NCI-H146 treated with DMSO at 0.1 percent for 48 hours (cell line): Measurements from ENCODE around the gene NR2F1.

Experiments
- DNase-seq: peaks from one replicate; lab custom pipeline; 2025; ENCODE audit not compliant: unreplicated experiment; lab: John Stamatoyannopoulos, UW

The NR2F1 gene

DNA sequence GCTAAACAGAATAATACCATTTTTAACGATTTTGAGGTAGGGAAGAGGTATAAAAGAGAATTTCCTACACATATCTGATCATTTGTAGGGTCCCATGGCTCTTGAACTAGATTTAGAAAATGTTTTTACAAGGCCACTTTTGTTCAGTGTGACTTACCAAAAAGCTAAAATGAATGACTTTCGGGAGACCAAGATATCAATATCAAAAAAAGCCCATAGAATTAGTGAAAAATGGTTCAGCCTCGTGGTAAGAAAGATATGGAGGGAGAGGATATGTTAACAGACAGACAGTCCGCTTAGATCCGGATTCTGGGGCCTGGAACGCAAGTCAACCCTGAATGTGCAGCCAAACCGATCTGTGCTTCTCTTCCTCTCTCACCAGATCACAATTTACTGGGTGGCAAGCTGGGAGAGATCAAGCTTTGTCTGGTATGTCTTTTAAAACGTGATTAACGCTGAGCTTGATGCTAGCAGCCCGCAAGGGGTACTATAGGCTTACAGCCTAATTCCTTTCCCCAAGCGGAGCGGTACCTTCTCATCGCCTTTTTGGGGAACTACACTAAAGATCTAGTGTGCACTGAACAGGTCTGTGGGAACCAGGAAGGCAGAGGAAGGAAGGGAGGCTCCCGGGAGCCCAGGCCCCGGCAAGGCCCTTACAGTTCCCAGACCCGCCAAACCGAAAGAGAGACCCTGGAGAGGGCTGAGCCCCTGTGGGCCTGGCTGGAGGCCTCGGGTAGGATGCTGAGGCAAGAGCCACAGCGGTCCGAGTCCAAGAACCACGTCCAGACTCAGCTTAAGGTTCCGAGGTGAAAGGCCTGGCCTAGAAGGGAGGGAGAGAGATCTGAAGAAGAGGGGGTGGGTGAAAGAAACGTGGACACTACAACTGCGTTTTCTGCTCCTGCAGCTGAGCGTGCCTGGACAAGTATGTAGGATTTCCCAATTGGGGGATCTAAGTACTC lies 4.9 kb upstream of the NR2F1 start:
- no peak for DNase-seq

GRCh38 chr5:93578813-93579691 lies 4.0 kb upstream of the NR2F1 start:
- no peak for DNase-seq

DNA sequence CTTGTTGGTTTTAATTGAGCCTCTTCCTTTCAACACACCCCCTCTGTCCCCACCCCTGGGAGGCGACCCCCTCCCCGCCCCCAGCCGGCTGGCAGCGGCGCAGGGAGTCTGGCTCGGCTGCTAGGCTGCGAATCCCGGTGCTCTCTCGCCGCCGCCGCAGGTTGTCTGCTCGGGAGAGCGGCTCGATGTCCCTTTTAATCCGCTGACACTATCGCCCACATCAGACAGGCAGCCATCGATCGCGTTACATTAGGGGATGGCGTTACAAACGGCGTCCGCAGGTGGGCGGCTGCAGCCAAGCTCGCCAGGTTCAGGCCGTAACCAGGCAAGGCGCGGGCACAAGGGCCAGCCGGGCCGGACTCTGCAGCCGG lies 3.3 kb upstream of the NR2F1 start:
- DNase-seq: no peak

DNA sequence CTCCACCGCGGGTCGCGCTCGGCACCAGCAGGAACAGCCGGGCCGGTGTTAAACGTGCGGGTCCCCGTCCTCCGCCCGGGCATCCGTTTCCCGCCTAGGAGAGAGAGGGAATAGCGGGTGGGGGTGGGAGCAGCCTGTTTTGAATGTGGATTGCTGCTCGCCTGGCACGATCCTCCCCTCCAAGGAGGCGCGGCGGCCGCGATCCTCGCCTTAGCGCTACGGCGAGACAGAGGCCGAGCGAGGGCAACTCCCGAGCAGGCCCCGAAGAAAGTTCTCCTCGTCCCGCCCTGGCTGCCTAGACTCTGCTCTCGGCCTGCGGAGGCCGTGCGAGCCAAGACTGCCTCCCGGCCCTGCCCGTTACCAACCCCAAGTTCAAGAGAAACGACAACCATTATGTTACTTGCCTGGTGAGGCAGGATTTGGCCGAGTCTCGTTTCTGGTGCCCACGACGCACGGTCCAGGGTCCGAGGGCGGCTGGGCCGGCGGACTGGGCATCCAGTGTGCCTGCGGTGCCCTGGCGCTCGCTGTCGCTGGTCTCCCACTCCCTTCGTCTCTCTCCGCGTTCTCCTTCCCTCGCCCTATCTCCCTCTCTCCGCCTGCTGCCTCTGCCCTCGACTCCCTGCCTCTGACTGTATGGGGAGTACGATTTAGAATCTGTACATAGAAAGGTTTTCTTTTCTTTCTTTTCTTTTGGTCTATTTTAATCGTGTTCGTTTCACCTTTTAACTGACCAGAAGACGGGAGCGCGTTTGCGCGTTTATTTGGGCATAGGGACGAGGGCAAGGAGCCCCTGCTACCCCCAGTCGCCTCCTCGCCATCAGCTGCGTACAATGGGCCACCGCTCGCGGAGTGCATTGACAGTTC lies 2.7 kb upstream of the NR2F1 start:
- no peak for DNase-seq

DNA sequence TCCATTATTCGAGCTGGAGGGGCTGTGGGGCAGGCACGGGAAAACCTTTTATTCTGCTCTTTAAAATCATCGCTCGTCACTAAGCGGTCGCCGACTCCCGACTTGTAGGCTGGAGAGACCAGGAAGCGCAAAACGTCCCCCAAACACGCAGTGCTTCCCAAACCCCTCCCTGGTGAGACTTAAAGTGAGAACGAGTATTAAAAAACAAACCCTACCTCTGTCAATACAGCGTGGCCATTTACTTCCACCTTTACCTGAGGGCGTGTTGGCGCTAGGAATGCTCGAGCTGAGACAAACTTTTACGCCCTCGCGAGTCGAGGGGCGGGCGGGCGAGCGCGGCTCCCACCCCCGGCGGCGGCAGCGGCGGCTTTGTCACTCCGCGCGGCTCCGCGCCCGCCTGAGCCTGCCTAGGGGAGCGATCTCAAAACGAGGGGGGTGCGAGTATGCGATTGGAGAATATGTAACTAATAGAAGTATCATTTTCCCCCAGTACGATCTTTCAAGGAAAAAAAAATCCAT lies 2.0 kb upstream of the NR2F1 start, which contains the start of gene NR2F1-AS1:
NR2F1-AS1 (minus strand) TSS at position 293 of the 519 bp plus-strand sequence.
- DNase-seq: no peak

GRCh38 chr5:93582167-93582462 lies 907 bp upstream of the NR2F1 start:
- DNase-seq: no peak

- no peak for DNase-seq
These were observed 381 bp downstream of the NR2F1 start for GRCh38 chr5:93583439-93583767.

- no peak for DNase-seq
These were observed 960 bp downstream of the NR2F1 start for GRCh38 chr5:93583768-93584595.

DNA sequence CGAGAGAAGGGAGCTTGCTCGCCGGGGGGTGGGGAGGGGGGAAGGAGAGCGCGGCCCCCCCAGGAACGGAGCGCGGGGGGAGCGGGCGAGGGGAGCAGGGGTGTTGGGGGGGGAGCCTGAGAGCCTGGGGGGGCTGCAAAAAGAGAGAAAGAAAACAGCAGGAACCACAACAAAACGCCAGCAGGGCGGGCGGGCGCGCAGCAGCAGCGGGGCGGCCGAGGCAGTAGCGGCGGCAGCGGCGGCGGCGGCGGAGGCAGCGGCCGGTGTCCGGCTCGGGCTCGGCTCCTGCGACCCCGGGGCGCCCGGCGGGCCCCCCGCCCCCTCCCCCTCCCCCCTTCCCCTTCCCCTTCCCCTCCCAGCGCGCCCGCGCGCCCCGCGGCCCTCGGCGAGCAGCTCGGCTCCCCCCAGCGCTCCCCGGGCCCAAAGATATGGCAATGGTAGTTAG lies 1.6 kb downstream of the NR2F1 start:
- no peak for DNase-seq

GRCh38 chr5:93585041-93585766 lies 2.2 kb downstream of the NR2F1 start:
- DNase-seq: no peak

GRCh38 chr5:93585767-93586385 lies 2.9 kb downstream of the NR2F1 start:
- no peak for DNase-seq

GRCh38 chr5:93586736-93587596 lies 3.9 kb downstream of the NR2F1 start:
- DNase-seq: no peak

DNA sequence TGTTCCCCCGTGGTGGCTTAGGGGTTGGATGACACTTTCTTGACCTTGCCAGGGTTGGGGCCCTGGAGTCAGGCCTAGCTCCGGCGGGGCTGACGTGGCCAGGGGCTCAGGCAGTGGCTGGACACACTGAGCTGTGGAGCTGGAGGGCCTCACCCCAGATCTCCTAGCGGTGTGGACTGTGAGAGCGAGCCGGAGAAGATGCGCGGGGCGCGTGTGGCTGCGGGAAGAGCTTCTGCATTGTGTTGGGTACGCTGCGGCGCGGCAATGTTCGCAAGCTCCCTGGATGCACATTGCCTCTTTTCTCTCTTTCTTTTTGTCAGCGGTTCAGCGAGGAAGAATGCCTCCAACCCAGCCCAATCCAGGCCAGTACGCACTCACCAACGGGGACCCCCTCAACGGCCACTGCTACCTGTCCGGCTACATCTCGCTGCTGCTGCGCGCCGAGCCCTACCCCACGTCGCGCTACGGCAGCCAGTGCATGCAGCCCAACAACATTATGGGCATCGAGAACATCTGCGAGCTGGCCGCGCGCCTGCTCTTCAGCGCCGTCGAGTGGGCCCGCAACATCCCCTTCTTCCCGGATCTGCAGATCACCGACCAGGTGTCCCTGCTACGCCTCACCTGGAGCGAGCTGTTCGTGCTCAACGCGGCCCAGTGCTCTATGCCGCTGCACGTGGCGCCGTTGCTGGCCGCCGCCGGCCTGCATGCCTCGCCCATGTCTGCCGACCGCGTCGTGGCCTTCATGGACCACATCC lies 4.8 kb downstream of the NR2F1 start:
- DNase-seq: no peak

DNA sequence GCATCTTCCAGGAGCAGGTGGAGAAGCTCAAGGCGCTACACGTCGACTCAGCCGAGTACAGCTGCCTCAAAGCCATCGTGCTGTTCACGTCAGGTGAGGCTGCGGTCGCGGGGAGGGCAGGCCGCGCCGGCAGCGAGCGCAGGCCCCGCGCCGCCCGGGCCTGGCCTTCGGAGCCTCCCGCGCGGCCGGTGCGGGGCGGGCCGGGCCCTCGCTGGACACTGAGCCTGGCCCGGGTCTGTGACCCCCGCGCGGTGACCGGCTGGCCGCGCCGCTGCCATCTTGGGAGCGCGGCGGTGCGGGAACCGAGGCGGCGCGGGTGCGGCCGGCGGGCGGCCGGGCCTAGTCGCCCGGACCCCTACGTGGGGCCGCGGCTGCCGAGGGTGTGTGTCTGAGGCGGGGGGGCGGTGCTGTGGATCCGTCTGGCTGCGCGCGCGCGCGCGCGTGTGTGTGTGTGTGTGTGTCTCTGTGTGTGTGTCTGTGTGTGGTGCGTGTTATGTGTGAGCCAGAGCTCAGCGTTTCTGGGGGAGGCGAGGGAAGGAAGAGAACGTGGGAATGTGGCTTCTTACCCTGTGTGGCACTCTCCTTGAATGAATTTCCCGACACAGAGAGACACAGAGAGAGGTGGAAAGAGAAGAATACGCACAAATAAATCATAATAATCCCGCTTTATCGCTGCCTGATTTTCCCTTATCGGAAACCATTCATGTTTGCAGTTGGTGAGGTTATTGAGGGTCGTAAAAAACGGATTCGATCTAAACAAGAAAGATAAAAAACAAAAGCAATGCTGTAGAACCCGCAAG lies 5.5 kb downstream of the NR2F1 start:
- no peak for DNase-seq

DNA sequence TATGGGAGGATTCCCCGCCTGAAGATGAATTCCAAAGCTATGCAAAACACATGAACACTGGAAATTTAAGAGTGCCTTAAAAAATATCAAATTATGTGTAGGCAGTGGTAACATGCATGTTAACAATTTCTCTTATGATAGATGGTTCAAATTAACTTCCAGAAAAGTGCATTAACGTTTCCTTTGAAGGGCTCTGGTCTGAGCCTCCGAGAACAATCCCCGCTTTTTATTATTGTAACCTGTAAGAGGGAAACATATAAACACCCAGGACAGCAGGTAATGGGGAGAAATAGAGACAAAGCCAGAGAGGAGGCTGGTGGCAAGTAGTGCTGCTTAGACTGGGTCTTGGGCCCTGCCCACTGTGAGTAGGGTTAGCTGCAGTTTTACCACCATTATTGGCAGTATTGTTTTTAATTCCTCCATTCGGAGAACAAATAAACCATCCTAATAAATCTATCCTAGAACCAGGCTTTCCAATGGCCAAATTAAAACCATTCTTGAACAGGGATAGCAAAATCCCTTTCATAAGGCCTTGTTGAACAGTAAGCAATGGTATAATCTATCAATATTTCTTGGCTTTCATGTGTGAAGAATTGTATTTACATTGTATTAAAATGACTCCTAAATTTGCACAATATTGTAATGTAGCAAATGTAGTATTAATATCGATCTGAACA lies 6.3 kb downstream of the NR2F1 start:
- no peak for DNase-seq

GRCh38 chr5:93589829-93590215 lies 6.8 kb downstream of the NR2F1 start:
- no peak for DNase-seq
